ENCODE data around the gene TENM4.

The TENM4 gene

GRCh38 chr11:78791254-78791653, 649.6 kb downstream of the TENM4 start:
- H3K4me3 ChIP-seq (ENCODE audit: low read depth, low read length) = no peak overlapping the region
- in situ Hi-C loops (cut with HindIII; ENCODE audit: low pct_ligation_motif_present, low sequenced_read_pairs) = no loop called here
- H3K36me3 ChIP-seq (replicated peaks) = no peaks in the 10 kb centered on the region
- TF ChIP-seq, protein P1, sequence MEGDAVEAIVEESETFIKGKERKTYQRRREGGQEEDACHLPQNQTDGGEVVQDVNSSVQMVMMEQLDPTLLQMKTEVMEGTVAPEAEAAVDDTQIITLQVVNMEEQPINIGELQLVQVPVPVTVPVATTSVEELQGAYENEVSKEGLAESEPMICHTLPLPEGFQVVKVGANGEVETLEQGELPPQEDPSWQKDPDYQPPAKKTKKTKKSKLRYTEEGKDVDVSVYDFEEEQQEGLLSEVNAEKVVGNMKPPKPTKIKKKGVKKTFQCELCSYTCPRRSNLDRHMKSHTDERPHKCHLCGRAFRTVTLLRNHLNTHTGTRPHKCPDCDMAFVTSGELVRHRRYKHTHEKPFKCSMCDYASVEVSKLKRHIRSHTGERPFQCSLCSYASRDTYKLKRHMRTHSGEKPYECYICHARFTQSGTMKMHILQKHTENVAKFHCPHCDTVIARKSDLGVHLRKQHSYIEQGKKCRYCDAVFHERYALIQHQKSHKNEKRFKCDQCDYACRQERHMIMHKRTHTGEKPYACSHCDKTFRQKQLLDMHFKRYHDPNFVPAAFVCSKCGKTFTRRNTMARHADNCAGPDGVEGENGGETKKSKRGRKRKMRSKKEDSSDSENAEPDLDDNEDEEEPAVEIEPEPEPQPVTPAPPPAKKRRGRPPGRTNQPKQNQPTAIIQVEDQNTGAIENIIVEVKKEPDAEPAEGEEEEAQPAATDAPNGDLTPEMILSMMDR (IDR thresholded peaks at IDR 0.05; ENCODE audit: low read depth, low read length, missing control alignments) = no peak
- no peak for DNase-seq
- no peak overlapping the region for H3K27ac ChIP-seq
- no peaks in the 10 kb centered on the region for H3K27me3 ChIP-seq (replicated peaks)

GRCh38 chr11:78790784-78791183, 650.0 kb downstream of the TENM4 start:
- H3K4me3 ChIP-seq (ENCODE audit: low read depth, low read length) = no peak overlapping the region
- no peaks in the 10 kb centered on the region for H3K36me3 ChIP-seq (replicated peaks)
- TF ChIP-seq, protein P1 (IDR thresholded peaks at IDR 0.05; ENCODE audit: low read depth, low read length, missing control alignments) = no peak
- H3K27me3 ChIP-seq (replicated peaks) = no peaks in the 10 kb centered on the region
- in situ Hi-C loops (cut with HindIII; ENCODE audit: low pct_ligation_motif_present, low sequenced_read_pairs) = no loop called here
- no peak for DNase-seq
- H3K27ac ChIP-seq = no peak overlapping the region

- Histone ChIP-seq H3K27ac (no peak overlapping the region), H3K36me3 (replicated peaks) (no peaks in the 10 kb centered on the region), H3K4me3 (ENCODE audit: low read depth, low read length) (no peak overlapping the region), H3K27me3 (replicated peaks) (no peaks in the 10 kb centered on the region)
- in situ Hi-C loops (cut with HindIII; ENCODE audit: low pct_ligation_motif_present, low sequenced_read_pairs) = no loop called here
- DNase-seq = no peak
- TF ChIP-seq, protein P1 (IDR thresholded peaks at IDR 0.05; ENCODE audit: low read depth, low read length, missing control alignments) = no peak
Observed at GRCh38 chr11:78789375-78789774, 651.5 kb downstream of the TENM4 start.

- in situ Hi-C loops (cut with HindIII; ENCODE audit: low pct_ligation_motif_present, low sequenced_read_pairs) = no loop called here
- DNase-seq = no peak
- TF ChIP-seq, protein P1 (IDR thresholded peaks at IDR 0.05; ENCODE audit: low read depth, low read length, missing control alignments) = no peak
- Histone ChIP-seq H3K36me3 (replicated peaks) (no peaks in the 10 kb centered on the region), H3K27me3 (replicated peaks) (no peaks in the 10 kb centered on the region), H3K4me3 (ENCODE audit: low read depth, low read length) (no peak overlapping the region), H3K27ac (no peak overlapping the region)
Observed at GRCh38 chr11:78788533-78788932, 652.3 kb downstream of the TENM4 start.

- Histone ChIP-seq H3K27ac (no peak overlapping the region), H3K36me3 (replicated peaks) (no peaks in the 10 kb centered on the region), H3K4me3 (ENCODE audit: low read depth, low read length) (no peak overlapping the region), H3K27me3 (replicated peaks) (no peaks in the 10 kb centered on the region)
- DNase-seq = no peak
- TF ChIP-seq, protein P1 (IDR thresholded peaks at IDR 0.05; ENCODE audit: low read depth, low read length, missing control alignments) = no peak
- in situ Hi-C loops (cut with HindIII; ENCODE audit: low pct_ligation_motif_present, low sequenced_read_pairs) = no loop called here
Observed at GRCh38 chr11:78787696-78788095, 653.1 kb downstream of the TENM4 start.

GRCh38 chr11:78786746-78787145, 654.1 kb downstream of the TENM4 start:
- Histone ChIP-seq H3K36me3 (replicated peaks) (no peaks in the 10 kb centered on the region), H3K4me3 (ENCODE audit: low read depth, low read length) (no peak overlapping the region), H3K27ac (no peak overlapping the region), H3K27me3 (replicated peaks) (no peaks in the 10 kb centered on the region)
- DNase-seq = no peak
- TF ChIP-seq, protein P1 (IDR thresholded peaks at IDR 0.05; ENCODE audit: low read depth, low read length, missing control alignments) = no peak
- in situ Hi-C loops (cut with HindIII; ENCODE audit: low pct_ligation_motif_present, low sequenced_read_pairs) = no loop called here

Measured in brain microvascular endothelial cell (primary cell).